GM21515 (cell line): Measurements from ENCODE around the gene MYZAP.

ENCODE experiments used
- ATAC-seq: cut with Tn5 transposase; IDR thresholded peaks from one replicate; pipeline ENCODE4 v1.9.1; 2021; ENCODE audit not compliant: unreplicated experiment

The MYZAP gene

GRCh38 chr15:57619746-57620145, 28.0 kb downstream of the MYZAP start:
- no peak for ATAC-seq

- no peak for ATAC-seq
Measured at GRCh38 chr15:57624730-57625129, 33.0 kb downstream of the MYZAP start.

- no peak for ATAC-seq
Measured at GRCh38 chr15:57625703-57626448, 34.2 kb downstream of the MYZAP start.

GRCh38 chr15:57626713-57627440, 35.2 kb downstream of the MYZAP start:
- ATAC-seq = no peak

GRCh38 chr15:57631386-57632110, 39.8 kb downstream of the MYZAP start:
- ATAC-seq = no peak

- no peak for ATAC-seq
Measured at GRCh38 chr15:57634290-57634689, 42.6 kb downstream of the MYZAP start.

GRCh38 chr15:57635300-57635909, 43.7 kb downstream of the MYZAP start:
- ATAC-seq = no peak

- ATAC-seq = no peak
Measured at GRCh38 chr15:57637846-57638245, 46.1 kb downstream of the MYZAP start.

GRCh38 chr15:57639306-57639705, 47.6 kb downstream of the MYZAP start:
- ATAC-seq = no peak

GRCh38 chr15:57640930-57641682, 49.4 kb downstream of the MYZAP start:
- no peak for ATAC-seq

GRCh38 chr15:57643826-57644225, 52.1 kb downstream of the MYZAP start:
- no peak for ATAC-seq

- no peak for ATAC-seq
Measured at GRCh38 chr15:57646087-57646486, 54.4 kb downstream of the MYZAP start.

- ATAC-seq = no peak
Measured at GRCh38 chr15:57647071-57647790, 55.5 kb downstream of the MYZAP start.

GRCh38 chr15:57647791-57648130, 56.1 kb downstream of the MYZAP start:
- no peak for ATAC-seq

- no peak for ATAC-seq
Measured at GRCh38 chr15:57649138-57649537, 57.4 kb downstream of the MYZAP start.

- no peak for ATAC-seq
Measured at GRCh38 chr15:57651445-57651844, 59.7 kb downstream of the MYZAP start.

GRCh38 chr15:57652481-57652880, 60.8 kb downstream of the MYZAP start:
- no peak for ATAC-seq

GRCh38 chr15:57654153-57654852, 62.6 kb downstream of the MYZAP start:
- no peak for ATAC-seq

- no peak for ATAC-seq
Measured at GRCh38 chr15:57655053-57655452, 63.3 kb downstream of the MYZAP start.

- ATAC-seq = no peak
Measured at GRCh38 chr15:57655809-57656208, 64.1 kb downstream of the MYZAP start.
